HG03060 (cell line): ENCODE measurements around the gene HES6.

Source experiments
- ATAC-seq: cut with Tn5 transposase; IDR thresholded peaks from one replicate; pipeline ENCODE4 v1.9.1; 2021; ENCODE audit warnings: low read depth, moderate number of reproducible peaks; ENCODE audit not compliant: unreplicated experiment

The HES6 gene

GRCh38 chr2:238237431-238238135 is 2.3 kb downstream of the HES6 start:
- ATAC-seq: no peak

GRCh38 chr2:238236571-238236970 is 3.3 kb downstream of the HES6 start:
- ATAC-seq: no peak

- ATAC-seq: no peak
Measured at GRCh38 chr2:238235856-238236255, 4.0 kb downstream of the HES6 start.

GRCh38 chr2:238235331-238235732 is 4.5 kb downstream of the HES6 start:
- no peak for ATAC-seq

GRCh38 chr2:238233625-238234024 is 6.2 kb downstream of the HES6 start:
- no peak for ATAC-seq

- ATAC-seq: no peak
Measured at GRCh38 chr2:238231809-238232208, 8.0 kb downstream of the HES6 start.

GRCh38 chr2:238231251-238231793 is 8.5 kb downstream of the HES6 start:
- no peak for ATAC-seq

- ATAC-seq: no peak
Measured at GRCh38 chr2:238230699-238231098, 9.1 kb downstream of the HES6 start.

GRCh38 chr2:238228700-238229099 is 11.1 kb downstream of the HES6 start:
- ATAC-seq: no peak

GRCh38 chr2:238227587-238228032 is 12.2 kb downstream of the HES6 start:
- ATAC-seq: no peak

GRCh38 chr2:238226698-238227586 is 12.9 kb downstream of the HES6 start:
- ATAC-seq: no peak

- ATAC-seq: no peak
Measured at GRCh38 chr2:238225911-238226697, 13.7 kb downstream of the HES6 start.

- no peak for ATAC-seq
Measured at GRCh38 chr2:238225121-238225520, 14.7 kb downstream of the HES6 start.

GRCh38 chr2:238224356-238225035 is 15.3 kb downstream of the HES6 start:
- no peak for ATAC-seq

GRCh38 chr2:238220892-238221521 is 18.8 kb downstream of the HES6 start:
- ATAC-seq: no peak

- no peak for ATAC-seq
Measured at GRCh38 chr2:238220274-238220891, 19.5 kb downstream of the HES6 start.

- ATAC-seq: no peak
Measured at GRCh38 chr2:238216651-238217184, 23.1 kb downstream of the HES6 start.

- no peak for ATAC-seq
Measured at GRCh38 chr2:238207006-238207405, 32.8 kb downstream of the HES6 start.
